CMK (cell line): Measurements from ENCODE around the gene DISC1.
"Not testable (repeated sequence)": the region's sequence is repeated elsewhere in the genome, so short reads cannot be mapped to it uniquely, and the experiment has no call there.

Source experiments
- DNase-seq: peaks from one replicate; pipeline ENCODE4 v3.0.0-alpha.2; 2010; ENCODE audit warnings: low read depth

The DISC1 gene

GRCh38 chr1:231636157-231636556 is 9.6 kb downstream of the DISC1 start:
- no peak for DNase-seq

DNA sequence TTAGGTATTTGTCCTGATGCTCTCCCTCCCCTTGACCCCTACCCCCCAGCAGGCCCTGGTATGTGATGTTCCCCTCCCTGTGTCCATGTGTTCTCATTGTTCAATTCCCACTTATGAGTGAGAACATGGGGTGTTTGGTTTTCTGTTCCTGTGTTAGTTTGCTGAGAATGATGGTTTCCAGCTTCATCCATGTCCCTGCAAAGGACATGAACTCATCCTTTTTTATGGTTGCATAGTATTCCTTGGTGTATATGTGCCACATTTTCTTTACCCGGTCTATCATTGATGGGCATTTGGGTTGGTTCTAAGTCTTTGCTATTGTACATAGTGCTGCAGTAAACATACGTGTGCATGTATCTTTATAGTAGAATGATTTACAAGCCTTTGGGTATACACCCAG is 10.3 kb downstream of the DISC1 start:
- not testable (repeated sequence) for DNase-seq

GRCh38 chr1:231638647-231639046 is 12.1 kb downstream of the DISC1 start:
- no peak for DNase-seq

DNA sequence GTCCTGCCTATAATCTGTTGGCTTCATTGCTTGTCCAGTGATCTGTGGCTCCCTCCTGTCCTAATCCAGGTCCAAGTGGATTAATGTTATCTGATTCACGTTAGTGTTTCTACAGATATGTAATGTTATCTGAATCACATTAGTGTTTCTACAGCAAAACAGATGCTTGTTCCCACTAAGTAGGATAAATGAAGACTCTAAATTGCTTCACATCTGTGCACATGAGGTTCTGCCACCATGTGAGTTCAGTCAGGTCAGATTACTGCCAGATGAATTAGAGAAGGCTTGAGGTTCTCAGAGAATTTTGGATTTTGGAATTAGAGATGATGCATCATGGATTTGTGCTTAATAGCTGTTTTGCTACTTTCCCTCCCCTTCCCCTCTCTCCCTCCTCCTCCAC is 13.2 kb downstream of the DISC1 start:
- no peak for DNase-seq

GRCh38 chr1:231641444-231641843 is 14.9 kb downstream of the DISC1 start:
- not testable (repeated sequence) for DNase-seq

DNA sequence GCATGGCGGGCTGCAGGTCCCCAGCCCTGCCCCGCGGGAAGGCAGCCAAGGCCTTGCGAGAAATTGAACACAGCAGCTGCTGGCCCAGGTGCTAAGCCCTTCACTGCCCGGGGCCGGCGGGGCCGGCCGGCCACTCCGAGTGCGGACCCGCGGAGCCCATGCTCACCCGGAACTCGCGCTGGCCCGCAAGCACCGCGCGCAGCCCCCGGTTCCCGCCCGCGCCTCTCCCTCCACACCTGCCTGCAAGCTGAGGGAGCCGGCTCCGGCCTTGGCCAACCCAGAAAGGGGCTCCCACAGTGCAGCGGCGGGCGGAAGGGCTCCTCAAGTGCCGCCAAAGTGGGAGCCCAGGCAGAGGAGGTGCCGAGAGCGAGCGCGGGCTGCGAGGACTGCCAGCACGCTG is 15.5 kb downstream of the DISC1 start:
- DNase-seq = not testable (repeated sequence)

- no peak for DNase-seq
Observed at GRCh38 chr1:231642618-231643017, 16.0 kb downstream of the DISC1 start.

- no peak for DNase-seq
Observed at GRCh38 chr1:231643071-231643934, 16.7 kb downstream of the DISC1 start.

- DNase-seq = no peak
Observed at GRCh38 chr1:231643935-231644237, 17.3 kb downstream of the DISC1 start.

- DNase-seq = not testable (repeated sequence)
Observed at GRCh38 chr1:231645634-231646033, 19.0 kb downstream of the DISC1 start.

DNA sequence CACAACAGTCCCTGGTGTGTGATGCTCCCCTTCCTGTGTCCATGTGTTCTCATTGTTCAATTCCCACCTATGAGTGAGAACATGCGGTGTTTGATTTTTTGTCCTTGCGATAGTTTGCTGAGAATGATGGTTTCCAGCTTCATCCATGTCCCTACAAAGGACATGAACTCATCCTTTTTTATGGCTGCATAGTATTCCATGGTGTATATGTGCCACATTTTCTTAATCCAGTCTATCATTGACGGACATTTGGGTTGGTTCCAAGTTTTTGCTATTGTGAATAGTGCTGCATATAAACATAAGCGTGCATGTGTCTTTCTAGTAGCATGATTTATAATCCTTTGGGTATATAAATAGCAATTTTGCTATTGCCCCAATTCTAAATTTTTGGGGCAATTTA is 19.6 kb downstream of the DISC1 start:
- DNase-seq = not testable (repeated sequence)

DNA sequence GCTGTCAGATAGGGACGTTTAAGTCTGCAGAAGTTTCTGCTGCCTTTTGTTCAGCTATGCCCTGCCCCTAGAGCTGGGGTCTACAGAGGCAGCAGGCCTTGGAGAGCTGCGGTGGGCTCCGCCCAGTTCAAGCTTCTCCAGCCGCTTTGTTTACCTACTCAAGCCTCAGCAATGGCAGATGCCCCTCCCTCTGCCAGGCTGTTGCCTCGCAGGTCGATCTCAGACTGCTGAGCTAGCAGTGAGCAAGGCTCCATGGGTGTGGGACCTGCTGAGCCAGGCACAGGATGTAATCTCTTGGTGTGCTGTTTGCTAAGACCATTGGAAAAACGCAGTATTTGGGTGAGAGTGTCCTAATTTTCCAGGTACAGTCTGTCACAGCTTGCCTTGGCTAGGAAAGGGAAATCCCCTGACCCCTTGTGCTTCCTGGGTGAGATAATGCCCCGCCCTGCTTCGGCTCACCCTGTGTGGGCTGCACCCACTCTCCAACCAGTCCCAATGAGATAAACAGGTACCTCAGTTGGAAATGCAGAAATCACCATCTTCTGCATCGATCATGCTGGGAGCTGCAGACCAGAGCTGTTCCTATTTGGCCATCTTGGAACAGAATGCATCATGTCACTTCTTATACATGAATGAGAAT is 25.2 kb downstream of the DISC1 start:
- DNase-seq = not testable (repeated sequence)

DNA sequence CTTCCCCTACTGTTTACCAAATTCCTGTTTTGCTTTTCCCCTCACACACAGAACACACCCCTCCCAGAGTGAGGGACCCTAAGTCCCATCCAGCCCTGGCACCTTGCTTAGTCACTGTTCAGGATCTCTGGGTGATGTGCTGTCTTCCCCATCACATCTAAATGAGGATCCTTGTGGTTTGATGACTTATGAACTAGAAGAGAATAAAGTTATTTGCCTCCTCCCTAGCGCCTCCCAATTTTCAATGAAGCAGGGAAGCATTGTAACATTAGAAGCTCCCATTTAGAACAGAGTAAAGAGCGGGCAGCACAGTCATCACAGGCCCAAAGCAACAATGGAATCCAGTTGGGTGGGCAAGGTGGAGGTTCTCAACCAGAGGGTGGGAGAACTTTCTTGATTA is 27.0 kb downstream of the DISC1 start:
- DNase-seq = no peak

DNA sequence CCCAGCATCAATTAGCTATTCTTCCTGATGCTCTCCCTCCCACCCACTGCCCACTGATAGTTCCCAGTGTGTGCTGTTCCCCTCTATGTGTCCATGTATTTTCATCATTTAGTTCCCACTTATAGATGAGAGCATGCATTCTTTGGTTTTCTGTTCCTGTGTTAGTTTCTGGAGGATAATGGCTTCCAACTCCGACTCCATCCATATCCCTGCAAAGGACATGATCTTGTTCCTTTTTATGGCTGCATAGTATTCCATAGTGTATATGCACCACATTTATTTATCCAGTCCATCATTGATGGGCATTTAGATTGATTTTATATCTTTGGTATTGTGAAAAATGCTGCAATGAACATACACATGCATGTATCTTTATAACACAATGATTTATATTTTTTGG is 30.2 kb downstream of the DISC1 start:
- no peak for DNase-seq

DNA sequence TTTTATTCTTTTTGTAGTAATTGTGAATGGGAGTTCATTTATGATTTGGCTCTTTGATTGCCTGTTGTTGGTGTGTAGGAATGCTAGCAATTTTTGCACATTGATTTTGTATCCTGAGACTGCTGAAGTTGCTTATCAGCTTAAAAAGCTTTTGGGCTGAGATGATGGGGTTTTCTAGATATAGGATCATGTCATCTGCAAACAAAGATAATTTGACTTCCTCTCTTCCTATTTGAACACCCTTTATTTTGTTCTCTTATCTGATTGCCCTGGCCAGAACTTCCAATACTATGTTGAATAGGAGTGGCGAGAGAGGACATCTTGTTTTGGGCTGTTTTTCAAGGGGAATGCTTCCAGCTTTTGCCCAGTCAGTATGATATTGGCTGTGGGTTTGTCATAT is 31.6 kb downstream of the DISC1 start:
- DNase-seq = peak; percentile 20

DNA sequence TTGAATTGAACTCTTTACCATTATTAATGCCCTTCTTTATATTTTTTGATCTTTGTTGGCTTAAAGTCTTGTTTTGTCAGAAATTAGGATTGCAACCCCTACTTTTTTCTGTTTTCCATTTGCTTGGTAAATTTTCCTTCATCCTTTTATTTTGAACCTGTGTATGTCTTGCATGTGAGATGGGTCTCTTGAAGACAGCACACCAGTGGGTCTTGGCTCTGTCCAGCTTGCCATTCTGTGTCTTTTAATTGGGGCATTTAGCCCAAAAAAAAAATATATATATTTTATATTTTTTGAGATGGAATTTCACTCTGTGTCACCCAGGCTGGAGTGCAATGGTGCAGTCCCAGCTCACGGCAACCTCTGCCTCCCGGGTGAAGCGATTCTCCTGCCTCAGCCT is 33.6 kb downstream of the DISC1 start:
- no peak for DNase-seq

DNA sequence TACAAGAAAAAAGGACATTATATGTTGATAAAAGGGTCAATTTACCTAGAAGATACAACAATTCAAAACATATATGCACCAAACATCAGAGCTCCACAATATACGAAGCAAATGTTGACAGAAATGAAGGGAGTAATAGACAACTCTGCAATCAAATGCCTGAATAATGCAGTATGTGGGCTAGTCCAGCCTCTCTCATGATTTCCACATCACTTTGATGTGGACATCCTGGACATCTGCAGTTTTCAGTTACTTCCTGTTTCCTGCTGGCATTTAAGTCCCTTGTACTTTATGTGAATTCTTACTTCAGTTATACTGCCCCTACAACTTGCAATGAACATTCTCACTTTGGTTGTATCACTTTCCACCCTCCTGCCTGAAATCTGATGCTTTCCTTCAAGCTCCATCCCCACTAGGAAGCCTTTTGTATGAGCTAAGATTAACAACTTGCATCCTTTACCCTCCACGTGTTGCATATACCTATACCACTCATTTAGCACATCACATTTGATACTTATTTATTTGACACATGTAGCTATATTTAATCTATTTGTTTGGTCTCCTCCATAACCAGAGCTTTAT is 36.7 kb downstream of the DISC1 start:
- no peak for DNase-seq

GRCh38 chr1:231665101-231665500 is 38.5 kb downstream of the DISC1 start:
- no peak for DNase-seq

- no peak for DNase-seq
Observed at GRCh38 chr1:231665726-231666125, 39.1 kb downstream of the DISC1 start.

DNA sequence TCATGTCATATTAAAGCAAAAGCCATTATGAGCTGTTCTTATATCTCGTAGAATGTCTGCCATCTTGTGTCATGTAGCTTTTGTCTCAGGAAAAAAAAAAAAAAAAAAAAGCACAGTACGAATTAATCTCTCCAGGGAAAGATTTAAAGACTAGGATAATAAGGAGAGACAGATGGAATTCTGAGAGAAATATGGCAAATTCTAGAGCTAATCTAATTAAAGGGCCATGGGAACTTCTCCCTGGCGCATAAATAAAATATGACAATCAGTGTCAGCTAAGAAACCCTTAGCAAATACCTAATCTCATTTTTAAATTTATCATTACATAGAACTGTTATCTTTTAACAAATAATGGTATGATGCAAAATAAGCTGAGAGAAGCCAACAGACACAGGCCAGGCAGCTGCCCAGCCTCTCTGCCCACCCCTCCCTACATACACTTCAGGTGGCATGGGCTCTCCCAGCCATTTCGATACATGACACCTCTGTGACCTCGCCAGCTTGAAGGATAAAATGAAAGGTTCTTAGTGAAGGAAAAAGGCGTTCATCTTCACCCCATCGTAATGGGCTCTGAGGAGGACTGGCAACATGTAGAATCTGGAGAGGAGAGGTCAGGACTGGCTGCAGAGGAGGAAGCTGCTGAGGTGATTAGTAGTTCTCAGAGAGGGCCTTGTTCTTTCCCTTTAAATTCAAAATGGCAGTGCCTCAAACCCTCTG is 39.8 kb downstream of the DISC1 start:
- no peak for DNase-seq

- no peak for DNase-seq
Observed at GRCh38 chr1:231666937-231667608, 40.5 kb downstream of the DISC1 start.

DNA sequence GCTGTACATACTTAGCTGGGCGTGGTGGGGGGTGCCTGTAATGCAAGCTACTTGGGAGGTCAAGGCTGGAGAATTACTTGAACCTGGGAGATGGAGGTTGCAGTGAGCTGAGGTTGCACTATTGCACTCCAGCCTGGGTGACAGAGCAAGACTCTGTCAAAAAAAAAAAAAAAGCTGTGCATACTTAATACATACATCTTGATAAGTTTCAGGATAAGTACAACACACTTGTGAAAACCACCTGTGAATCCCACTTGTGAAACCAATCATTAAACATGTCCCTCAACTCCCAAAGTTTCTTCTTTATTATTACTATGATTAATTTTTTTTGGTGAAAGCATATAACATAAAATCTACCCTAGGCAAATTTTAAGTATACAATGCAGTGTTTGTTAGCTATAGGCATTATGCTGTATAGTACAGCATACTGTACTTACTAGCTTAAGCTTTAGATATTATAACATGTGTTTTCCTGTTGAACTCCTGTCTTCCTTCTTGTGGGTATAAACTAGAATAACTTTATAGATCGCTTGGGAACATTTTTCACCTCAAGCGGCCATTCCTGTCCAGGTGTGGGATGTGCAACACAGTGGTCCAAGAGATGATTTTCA is 41.4 kb downstream of the DISC1 start:
- DNase-seq = no peak
